ENCODE results near the gene ATM. TPM values are rescaled to one million over a fixed set of nuclear protein-coding genes. Genes with fewer than 3 reads are reported as not detected.
"Not testable (repeated sequence)": the region's sequence is repeated elsewhere in the genome, so short reads cannot be mapped to it uniquely, and the experiment has no call there.

Gene ATM
- total and polyA plus RNA-seq, 2 experiments from 2014 or later: 17.8 to 62.7 TPM

DNA sequence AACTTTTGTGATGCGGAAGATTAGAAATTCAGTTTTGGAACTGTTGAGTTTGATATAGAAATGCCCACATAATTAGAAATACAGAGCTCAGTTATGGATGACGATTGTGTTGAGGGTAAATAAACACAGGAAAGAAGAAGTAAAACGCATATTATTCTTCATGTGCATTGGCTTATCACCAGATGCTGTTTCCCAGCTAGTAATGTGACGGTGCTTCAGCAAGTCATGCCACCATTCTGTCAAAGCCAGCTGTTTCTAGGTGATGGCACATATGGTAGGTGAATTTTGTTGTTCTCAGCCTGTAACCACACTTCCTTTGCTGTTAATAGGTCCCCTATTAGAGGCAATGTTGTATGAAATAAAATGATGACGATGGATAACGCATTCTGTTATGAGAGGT lies 175.6 kb downstream of the ATM start:
- TF ChIP-seq, protein P1, sequence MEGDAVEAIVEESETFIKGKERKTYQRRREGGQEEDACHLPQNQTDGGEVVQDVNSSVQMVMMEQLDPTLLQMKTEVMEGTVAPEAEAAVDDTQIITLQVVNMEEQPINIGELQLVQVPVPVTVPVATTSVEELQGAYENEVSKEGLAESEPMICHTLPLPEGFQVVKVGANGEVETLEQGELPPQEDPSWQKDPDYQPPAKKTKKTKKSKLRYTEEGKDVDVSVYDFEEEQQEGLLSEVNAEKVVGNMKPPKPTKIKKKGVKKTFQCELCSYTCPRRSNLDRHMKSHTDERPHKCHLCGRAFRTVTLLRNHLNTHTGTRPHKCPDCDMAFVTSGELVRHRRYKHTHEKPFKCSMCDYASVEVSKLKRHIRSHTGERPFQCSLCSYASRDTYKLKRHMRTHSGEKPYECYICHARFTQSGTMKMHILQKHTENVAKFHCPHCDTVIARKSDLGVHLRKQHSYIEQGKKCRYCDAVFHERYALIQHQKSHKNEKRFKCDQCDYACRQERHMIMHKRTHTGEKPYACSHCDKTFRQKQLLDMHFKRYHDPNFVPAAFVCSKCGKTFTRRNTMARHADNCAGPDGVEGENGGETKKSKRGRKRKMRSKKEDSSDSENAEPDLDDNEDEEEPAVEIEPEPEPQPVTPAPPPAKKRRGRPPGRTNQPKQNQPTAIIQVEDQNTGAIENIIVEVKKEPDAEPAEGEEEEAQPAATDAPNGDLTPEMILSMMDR (IDR thresholded peaks at IDR 0.05; ENCODE audit: low read depth, low read length): no peak
- Histone ChIP-seq H3K4me3 (no peak overlapping the region), H3K9me3 (ENCODE audit: low read depth) (no peaks in the 10 kb centered on the region), H3K36me3 (no peaks in the 10 kb centered on the region), H3K27ac (no peak overlapping the region), H3K27me3 (no peaks in the 10 kb centered on the region), H3K4me1 (ENCODE audit: low read depth) (no peaks in the 10 kb centered on the region)
- DNase-seq (ENCODE audit: low read depth in 1 of 2, low spot score in 1 of 2): no peak

DNA sequence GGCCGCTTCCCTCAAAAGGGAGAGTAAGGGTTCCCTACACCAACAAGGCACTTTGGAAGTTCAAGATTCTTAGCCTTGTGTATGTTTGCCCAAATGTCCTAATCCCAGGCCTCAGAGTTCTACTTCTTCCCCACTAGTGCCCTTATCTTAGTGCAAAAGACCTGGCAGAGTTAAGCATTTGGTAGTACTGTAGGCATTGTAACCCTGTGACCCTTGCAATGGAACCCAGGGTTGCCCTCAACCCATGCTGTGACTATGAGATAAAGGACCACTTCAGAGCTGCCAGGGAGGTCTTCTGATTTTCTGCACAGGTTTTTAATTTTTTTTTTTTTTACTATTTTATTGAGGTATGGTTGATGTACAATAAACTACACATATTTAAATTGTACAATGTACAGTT lies 179.4 kb downstream of the ATM start:
- no peak for DNase-seq (ENCODE audit: low read depth in 1 of 2, low spot score in 1 of 2)
- Histone ChIP-seq H3K9me3 (ENCODE audit: low read depth) (no peaks in the 10 kb centered on the region), H3K4me3 (no peak overlapping the region), H3K27ac (no peak overlapping the region), H3K27me3 (no peaks in the 10 kb centered on the region), H3K36me3 (no peaks in the 10 kb centered on the region), H3K4me1 (ENCODE audit: low read depth) (no peaks in the 10 kb centered on the region)
- TF ChIP-seq, protein P1 (IDR thresholded peaks at IDR 0.05; ENCODE audit: low read depth, low read length): no peak

DNA sequence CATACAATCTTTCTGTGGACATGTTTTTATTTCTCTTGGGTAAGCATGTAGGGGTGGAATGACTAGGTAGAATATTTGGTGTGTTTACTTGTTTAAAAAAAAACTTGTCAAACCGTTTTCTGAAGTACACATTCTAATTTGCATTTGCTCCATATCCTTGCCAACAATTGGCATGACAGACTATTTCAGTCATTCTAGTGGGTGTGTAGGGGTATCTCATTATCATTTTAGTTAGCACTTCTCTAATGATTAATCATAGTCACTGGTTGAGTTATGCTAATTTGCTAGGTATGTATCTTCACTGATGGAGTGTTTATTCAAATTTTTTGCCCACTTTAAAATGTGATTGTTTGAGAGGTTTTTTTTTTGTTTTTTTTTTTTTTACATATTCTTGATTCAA lies 180.2 kb downstream of the ATM start:
- DNase-seq (ENCODE audit: low read depth in 1 of 2, low spot score in 1 of 2): no peak
- Histone ChIP-seq H3K4me1 (ENCODE audit: low read depth) (no peaks in the 10 kb centered on the region), H3K27ac (no peak overlapping the region), H3K36me3 (no peaks in the 10 kb centered on the region), H3K4me3 (no peak overlapping the region), H3K9me3 (ENCODE audit: low read depth) (no peaks in the 10 kb centered on the region), H3K27me3 (no peaks in the 10 kb centered on the region)
- TF ChIP-seq, protein P1 (IDR thresholded peaks at IDR 0.05; ENCODE audit: low read depth, low read length): no peak

DNA sequence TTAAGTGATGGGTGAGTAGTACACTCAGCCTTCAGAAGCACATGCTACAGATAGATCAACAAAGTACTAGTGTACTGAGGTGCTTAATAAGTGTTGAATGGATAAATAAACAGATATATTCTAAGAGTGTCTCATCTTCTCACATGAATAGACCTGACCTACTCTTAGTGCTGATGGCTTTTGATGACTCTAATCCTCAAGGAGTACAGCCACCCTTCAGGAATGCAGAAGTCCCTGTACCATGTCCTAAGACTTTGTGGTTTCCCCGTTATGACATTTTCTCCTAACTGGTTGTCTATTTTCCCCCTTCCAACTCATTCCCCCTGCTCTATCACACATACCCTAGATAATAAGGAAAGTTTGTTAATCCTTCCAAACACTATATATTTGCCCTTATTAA lies 182.8 kb downstream of the ATM start:
- H3K4me1 ChIP-seq (ENCODE audit: low read depth): no peaks in the 10 kb centered on the region
- TF ChIP-seq, protein P1 (IDR thresholded peaks at IDR 0.05; ENCODE audit: low read depth, low read length): no peak

DNA sequence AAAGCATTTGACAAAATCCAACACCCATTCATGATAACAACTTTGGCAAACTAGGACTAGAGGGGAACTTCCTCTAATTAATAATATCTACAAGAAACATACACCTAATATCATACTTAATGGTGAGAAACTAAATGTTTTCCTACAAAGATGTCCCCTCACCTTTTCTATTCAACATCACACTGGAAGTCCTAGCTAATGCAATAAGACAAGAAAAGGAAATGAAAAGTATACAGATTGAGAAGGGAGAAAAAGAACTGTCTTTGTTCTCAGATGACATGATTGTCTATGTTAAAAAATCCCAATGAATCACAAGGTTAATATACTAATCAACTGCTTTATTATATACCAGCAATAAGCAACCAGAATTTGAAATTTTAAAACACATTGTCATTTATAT lies 192.1 kb downstream of the ATM start:
- DNase-seq (ENCODE audit: low read depth in 1 of 2, low spot score in 1 of 2): no peak
- Histone ChIP-seq H3K4me1 (ENCODE audit: low read depth) (no peaks in the 10 kb centered on the region), H3K36me3 (no peaks in the 10 kb centered on the region), H3K9me3 (ENCODE audit: low read depth) (no peaks in the 10 kb centered on the region), H3K27me3 (no peaks in the 10 kb centered on the region), H3K4me3 (no peak overlapping the region), H3K27ac (no peak overlapping the region)
- TF ChIP-seq, protein P1 (IDR thresholded peaks at IDR 0.05; ENCODE audit: low read depth, low read length): no peak

More for the DNA sequence above, 182.8 kb downstream of the ATM start:
- Histone ChIP-seq H3K4me3 (no peak overlapping the region), H3K9me3 (ENCODE audit: low read depth) (no peaks in the 10 kb centered on the region), H3K36me3 (no peaks in the 10 kb centered on the region), H3K27me3 (no peaks in the 10 kb centered on the region), H3K27ac (no peak overlapping the region)
- DNase-seq (ENCODE audit: low read depth in 1 of 2, low spot score in 1 of 2): no peak

DNA sequence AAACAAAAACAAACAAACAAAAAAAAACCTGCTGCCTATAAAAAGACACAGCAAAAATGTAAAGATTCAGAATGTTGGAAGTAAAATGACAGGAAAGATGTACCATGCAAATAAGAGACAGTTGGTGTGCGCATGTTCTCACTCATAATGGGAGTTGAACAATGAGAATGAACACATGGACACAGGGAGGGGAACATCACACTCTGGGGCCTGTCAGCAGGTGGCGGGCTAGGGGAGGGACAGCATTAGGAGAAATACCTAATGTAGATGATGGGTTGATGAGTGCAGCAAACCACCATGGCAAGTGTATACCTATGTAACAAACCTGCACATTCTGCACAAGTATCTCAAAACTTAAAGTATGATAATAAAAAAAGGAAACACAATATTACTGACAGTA lies 194.7 kb downstream of the ATM start:
- not testable (repeated sequence) for H3K9me3 ChIP-seq (ENCODE audit: low read depth); H3K4me3 ChIP-seq; H3K27me3 ChIP-seq; H3K4me1 ChIP-seq (ENCODE audit: low read depth); H3K36me3 ChIP-seq; H3K27ac ChIP-seq
- DNase-seq (ENCODE audit: low read depth in 1 of 2, low spot score in 1 of 2): peak; percentile 2 to 44
- TF ChIP-seq, protein P1 (IDR thresholded peaks at IDR 0.05; ENCODE audit: low read depth, low read length): peak; percentile 15
